ENCODE measurements around the gene IGF2BP2.

The IGF2BP2 gene

DNA sequence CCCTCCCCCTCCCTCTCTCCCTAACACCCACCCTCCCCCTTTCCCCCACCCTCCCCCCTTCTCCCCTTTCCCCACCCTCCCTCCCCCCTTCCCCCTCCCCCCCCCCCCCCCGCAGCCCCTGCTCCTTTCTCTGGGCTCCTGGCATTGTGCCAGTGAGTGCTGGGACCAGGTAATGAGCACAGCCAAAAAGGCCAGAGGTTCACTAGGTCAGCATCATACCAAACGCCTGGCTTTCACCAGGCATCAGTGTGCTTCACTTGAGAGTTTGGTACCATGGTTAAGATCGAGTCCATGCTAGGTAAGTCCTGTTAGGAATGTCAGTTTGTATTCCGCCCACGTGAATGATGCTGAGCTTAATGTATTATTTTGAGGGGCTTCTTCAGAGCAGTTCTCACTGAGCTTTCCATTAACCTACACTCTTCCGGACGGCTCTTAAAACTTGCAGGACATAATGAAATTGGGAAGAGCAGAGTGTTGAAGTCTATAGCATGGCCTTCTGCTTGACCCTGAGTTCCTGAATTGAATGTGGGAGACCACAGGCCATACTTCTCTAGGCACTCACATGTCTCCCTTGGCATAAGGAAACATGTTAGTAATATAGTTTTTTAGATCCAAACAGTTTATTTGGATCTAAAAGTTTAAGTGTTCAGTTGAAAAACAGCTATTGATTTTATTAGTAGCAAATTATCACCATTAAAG, 193.2 kb downstream of the IGF2BP2 start:
- DNase-seq = no peak

DNA sequence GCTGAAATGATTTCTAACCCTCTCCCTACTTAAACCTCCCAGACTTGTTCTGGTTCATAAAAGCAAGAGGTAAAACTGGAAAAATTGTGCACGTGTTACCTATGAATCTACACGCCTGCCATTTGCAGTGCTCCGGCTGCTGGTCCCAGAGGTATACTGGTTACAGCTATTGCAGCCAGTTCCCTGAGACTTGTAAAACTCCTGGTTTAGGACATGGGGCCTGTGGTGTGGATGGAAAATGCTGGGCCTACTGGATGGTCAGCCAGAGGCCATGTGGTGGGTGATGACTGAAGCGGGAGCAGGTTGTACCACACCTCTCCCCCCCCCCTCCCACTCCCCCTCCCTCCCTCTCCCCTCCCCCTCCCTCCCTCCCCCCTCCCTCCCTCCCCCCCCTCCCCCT, 193.7 kb downstream of the IGF2BP2 start:
- no peak for DNase-seq

DNA sequence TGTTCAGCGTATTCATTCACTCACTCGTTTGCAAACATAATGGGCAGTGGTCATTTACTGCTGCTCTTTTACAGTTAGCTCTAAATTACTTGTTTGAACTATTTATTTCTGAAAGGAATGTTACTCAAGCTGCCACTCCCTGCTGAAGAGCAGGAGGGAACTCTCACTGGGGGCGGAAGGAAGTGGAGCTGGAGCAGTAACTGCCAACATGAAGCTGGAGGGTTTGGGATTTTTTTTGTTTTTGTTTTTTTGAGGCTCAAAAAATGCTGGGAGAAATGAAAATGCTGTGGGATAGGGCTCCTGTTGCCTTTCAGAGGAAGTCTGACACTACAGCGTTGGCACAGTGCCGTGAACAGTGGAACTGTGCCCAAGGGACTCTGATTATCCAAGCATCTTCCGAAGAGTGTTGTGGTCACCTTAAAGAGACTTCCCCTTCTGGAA, 194.6 kb downstream of the IGF2BP2 start:
- peak in 1 of 2 experiments; percentile 4 for DNase-seq

DNA sequence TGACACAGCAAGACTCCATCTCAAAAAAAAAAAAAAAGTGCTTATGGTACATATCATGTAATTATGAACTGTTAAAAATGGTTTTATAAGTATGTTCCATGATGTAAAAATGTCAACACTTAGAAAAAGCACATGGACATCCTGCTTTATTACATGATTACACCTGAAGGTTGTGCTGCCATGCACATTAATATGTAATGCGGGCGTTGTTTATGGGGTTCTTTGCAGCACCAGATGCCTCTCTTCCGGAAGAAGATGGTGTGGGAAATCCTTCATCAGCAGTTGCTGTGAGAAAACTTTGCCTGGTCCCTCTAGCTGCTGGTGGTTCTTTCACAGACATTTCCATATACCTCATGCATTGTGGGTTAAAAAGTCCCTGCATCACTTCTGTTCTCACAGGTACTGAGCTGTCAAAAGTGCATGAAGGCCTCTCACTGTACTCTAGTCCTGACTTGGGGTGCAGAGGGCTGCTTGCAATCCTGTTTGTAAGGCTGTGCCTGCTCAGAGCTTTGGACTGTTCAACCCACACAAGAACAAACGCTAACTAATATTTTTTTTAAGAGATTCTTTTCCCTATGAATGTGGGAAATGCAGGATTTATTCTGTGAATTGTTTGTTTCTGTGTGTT, 195.2 kb downstream of the IGF2BP2 start:
- DNase-seq = no peak

DNA sequence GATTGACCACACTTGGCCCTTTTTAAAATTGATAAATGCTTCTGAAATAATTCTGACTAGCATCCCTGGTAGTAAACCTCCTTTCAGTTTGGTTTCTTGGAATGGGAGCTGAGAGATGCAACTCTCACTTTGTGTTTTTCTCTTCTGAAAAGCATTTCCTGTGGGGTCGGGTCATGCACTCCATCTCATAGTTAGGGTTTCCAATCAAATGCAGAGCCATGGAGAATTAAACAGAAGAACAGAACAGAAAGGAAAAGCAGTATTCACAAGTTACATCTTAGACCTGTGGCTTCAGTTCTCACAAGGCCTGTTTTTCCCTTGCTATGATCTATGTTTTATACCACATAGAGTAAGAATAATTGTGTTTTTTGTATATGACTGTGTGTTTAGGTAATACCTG, 199.1 kb downstream of the IGF2BP2 start:
- no peak for DNase-seq

DNA sequence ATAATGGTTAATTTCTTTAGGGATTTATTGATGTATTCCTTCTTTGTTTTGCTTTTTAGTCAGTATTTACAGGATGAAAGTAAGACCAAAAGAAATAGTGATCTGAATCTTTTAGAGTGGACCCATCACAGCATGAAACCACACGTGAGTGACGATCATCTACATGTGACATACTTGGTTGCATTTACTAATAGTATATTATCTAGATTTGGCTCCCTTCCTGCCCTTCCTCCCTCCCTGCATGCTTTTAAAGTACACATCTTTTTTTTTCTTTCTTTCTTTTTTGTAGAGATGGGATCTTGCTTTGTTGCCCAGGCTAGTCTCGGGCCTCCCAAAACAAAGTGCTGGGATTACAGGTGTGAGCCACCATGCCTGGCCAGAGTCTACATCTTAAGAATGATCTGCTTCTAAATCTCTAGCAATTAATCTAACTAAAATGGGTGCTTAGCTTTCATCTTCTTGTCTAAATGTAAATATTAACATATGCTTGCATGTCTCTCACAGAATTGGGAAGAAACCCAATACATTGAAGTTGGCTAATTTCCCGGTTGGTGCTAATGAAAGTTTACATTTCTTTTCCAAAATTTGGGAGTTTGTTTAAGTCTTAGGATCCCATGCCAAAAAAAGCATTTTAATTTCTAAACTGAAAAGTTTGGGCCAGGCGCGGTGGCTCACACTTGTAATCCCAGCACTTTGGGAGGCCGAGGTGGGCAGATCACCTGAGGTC, 200.7 kb downstream of the IGF2BP2 start:
- DNase-seq = no peak

DNA sequence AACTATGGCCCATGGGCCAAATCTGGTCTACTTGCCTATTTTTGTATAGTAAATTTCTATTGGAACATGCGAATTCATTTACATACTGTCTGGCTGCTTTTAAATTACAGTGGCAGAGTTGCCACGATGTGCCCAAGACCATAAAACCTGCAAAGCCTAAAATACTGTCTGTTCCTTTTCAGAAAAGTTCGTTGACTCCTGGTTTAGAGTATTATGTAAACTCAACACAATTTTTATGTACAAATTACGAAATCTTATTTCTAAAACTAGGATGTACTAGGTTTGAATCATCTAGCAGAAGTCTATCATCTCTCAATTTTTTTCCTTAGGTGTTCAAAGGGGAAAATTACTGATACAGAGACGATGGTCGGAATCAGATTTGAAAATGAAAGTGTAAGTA, 211.8 kb downstream of the IGF2BP2 start:
- DNase-seq = no peak

DNA sequence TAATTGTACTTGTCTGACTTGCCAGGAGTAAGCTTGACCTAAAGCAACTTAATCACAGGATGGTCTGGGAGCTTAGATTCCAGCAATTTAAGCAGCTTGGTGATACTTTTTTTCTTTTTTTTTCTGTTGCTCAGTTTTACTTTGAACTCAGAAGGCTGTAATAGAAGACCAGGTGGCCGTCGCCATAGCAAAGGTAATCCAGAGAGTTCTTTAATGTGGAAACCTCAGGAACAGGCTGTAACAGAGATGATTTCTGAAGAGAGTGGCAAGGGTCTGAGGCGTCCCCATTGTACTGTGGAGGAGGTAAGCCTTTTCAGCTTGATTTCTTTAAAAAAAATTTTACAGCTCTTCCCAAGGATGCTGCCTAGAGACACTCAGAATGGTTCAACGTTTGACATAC, 218.6 kb downstream of the IGF2BP2 start:
- no peak for DNase-seq

DNA sequence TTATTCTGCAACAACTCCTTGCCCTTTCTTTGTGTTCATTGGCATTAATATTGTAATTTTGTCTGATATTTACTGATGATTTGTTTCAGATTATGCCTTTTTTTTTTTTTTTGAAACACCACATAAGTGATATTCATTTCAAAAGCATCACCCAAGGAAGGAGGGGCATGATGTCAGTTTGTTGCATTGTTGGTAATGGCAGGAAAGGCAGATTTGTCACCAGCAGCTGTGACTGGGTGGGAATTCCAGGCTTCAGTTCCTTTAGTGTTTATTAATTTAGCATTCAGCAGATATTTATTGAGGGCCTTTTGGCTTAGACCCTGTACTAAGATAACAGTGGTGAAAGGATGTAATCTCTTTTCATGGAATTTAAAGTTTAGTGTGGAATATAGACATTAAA, 219.3 kb downstream of the IGF2BP2 start:
- DNase-seq = no peak

DNA sequence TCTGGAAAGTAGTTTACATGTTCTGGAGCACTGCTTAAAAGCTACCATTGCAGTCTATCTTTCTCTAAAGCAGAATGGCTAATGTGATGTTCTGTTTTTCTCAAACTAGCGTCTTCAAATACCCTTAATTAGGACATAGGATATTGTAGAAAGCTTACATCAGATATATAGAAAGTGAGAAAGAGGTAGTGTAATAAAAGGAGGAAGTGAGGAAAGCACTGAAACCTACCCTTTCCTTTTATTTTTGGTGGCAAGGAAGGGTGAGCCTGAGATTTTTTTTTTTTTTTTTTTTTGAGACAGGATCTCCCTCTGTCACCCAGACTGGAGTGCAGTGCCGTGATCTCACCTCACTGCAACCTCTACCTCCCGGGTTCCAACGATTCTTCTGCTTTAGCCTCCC, 229.3 kb downstream of the IGF2BP2 start:
- DNase-seq = no peak

DNA sequence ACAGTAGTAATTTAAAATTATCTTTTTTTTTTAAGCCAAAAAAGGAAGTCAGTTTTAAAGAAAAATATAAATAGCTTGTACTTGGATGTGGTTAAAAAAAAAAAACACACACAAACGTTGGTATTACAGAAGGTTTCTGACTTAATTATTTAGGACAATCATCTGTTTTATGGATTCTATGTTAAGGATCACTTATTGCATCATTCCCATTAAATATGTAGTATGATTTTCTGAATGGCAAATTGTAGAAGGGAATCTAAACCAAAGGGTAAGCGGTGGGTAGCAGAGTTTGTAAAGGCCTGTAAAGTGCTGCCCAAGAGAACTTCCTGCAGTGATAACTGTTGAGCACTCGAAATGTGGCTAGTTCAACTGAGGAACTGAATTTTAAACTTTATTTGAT, 230.8 kb downstream of the IGF2BP2 start:
- DNase-seq = no peak
